ENCODE results near the gene TTC23.

TTC23 gene

DNA sequence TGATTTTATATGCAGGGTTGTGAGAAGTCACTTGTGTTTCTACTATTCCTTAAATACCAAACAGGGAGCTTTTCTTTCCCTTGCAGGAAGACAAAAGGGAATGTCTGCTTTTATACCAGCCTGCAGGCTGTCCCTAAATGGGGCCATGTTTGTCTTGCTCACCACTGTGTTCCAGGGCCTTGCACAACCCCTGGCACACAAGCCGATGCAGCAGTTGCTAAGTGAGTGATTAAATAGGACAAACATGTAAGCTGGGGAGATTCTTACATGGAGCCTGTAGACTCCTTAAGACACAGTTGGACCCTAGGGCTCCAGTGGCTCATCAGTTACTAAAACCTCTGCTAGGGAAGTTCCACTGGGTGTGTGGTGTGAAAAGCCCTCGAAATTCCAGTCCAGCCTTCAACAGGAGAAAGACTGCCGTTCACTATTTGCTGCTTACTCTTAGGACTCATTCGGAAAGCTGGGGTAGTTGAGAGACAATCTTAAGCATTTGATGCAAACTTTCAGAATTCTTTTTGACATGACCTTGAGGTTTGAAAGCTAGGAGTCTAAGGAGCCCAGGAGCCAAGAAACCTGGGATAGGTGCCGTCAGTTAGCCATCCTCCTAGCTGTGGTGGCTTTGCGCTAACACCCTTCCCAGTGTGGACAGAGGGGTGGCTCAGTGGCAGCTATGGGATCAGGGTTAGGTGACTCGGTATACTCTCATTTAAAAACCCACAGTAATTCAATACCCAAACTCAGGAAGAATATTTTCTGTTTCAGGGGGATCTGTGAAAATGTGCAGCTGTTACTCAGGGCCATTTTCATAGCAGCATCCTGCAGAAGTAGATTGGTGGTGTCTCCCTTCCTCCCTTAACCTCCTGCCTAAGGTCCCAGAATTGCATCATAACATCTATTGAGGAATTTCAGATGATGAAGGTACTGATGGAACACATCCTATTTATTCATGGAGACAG is 105.4 kb downstream of the TTC23 start:
- Histone ChIP-seq H3K27ac (ENCODE audit: low read length) (peak overlapping the region; percentile 19), H3K9me3 (ENCODE audit: control insufficient read depth in 1 of 2, low read length in 2 of 2) (no peaks in the 10 kb centered on the region), H3K36me3 (ENCODE audit: control insufficient read depth in 1 of 2, insufficient read depth in 2 of 2, low read length in 2 of 2) (peaks cover 0 to 3% of the 10 kb centered on the region in 2 donors), H3K27me3 (ENCODE audit: low read depth, low read length) (no peaks in the 10 kb centered on the region), H3K4me3 (ENCODE audit: low read depth in 1 of 2, low read length in 2 of 2) (peak overlapping the region in 1 of 2 donors; percentile 10), H3K4me1 (ENCODE audit: control insufficient read depth in 1 of 2, insufficient read depth in 2 of 2, low read length in 2 of 2) (peaks cover 0 to 32% of the 10 kb centered on the region in 2 donors)

GRCh38 chr15:99143242-99143641 is 106.1 kb downstream of the TTC23 start:
- Histone ChIP-seq H3K4me3 (ENCODE audit: low read depth in 1 of 2, low read length in 2 of 2) (no peak overlapping the region), H3K9me3 (ENCODE audit: control insufficient read depth in 1 of 2, low read length in 2 of 2) (no peaks in the 10 kb centered on the region), H3K27ac (ENCODE audit: low read length) (peak overlapping the region; percentile 52), H3K27me3 (ENCODE audit: low read depth, low read length) (no peaks in the 10 kb centered on the region), H3K36me3 (ENCODE audit: control insufficient read depth in 1 of 2, insufficient read depth in 2 of 2, low read length in 2 of 2) (peaks cover 0 to 7% of the 10 kb centered on the region in 2 donors), H3K4me1 (ENCODE audit: control insufficient read depth in 1 of 2, insufficient read depth in 2 of 2, low read length in 2 of 2) (peaks cover 0 to 31% of the 10 kb centered on the region in 2 donors)

- H3K36me3 ChIP-seq (ENCODE audit: control insufficient read depth in 1 of 2, insufficient read depth in 2 of 2, low read length in 2 of 2) = peaks cover 2 to 8% of the 10 kb centered on the region in 2 donors
- no peaks in the 10 kb centered on the region for H3K9me3 ChIP-seq (ENCODE audit: control insufficient read depth in 1 of 2, low read length in 2 of 2)
- no peaks in the 10 kb centered on the region for H3K27me3 ChIP-seq (ENCODE audit: low read depth, low read length)
- H3K4me3 ChIP-seq (ENCODE audit: low read depth in 1 of 2, low read length in 2 of 2) = no peak overlapping the region
- H3K4me1 ChIP-seq (ENCODE audit: control insufficient read depth in 1 of 2, insufficient read depth in 2 of 2, low read length in 2 of 2) = peaks cover 0 to 31% of the 10 kb centered on the region in 2 donors
- peak overlapping the region; percentile 52 for H3K27ac ChIP-seq (ENCODE audit: low read length)
Observed at GRCh38 chr15:99142562-99142961, 106.8 kb downstream of the TTC23 start.

- Histone ChIP-seq H3K36me3 (ENCODE audit: control insufficient read depth in 1 of 2, insufficient read depth in 2 of 2, low read length in 2 of 2) (peaks cover 4 to 14% of the 10 kb centered on the region in 2 donors), H3K9me3 (ENCODE audit: control insufficient read depth in 1 of 2, low read length in 2 of 2) (no peaks in the 10 kb centered on the region), H3K4me1 (ENCODE audit: control insufficient read depth in 1 of 2, insufficient read depth in 2 of 2, low read length in 2 of 2) (peaks cover 0 to 31% of the 10 kb centered on the region in 2 donors), H3K4me3 (ENCODE audit: low read depth in 1 of 2, low read length in 2 of 2) (no peak overlapping the region), H3K27me3 (ENCODE audit: low read depth, low read length) (no peaks in the 10 kb centered on the region), H3K27ac (ENCODE audit: low read length) (peak overlapping the region; percentile 52)
Observed at GRCh38 chr15:99141943-99142342, 107.4 kb downstream of the TTC23 start.

DNA sequence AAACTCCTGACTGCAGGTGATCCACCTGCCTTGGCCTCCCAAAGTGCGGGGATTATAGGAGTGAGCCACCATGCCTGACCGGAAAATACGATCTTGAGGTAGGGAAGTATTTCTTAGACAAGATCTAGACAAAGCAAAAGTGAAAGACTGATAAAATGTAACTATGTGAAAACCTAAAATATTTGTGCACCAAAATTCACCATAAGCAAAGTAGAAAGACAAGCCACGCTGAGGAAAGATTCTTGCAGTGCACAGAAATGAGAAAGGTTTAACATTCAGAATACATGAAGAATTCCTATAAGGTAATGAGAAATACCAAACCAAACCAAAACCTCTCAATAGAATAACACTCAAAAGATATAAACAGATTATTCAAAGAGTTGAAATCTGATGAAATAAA is 108.8 kb downstream of the TTC23 start:
- H3K9me3 ChIP-seq (ENCODE audit: control insufficient read depth in 1 of 2, low read length in 2 of 2) = no peaks in the 10 kb centered on the region
- H3K4me3 ChIP-seq (ENCODE audit: low read depth in 1 of 2, low read length in 2 of 2) = no peak overlapping the region
- peaks cover 8 to 25% of the 10 kb centered on the region in 2 donors for H3K36me3 ChIP-seq (ENCODE audit: control insufficient read depth in 1 of 2, insufficient read depth in 2 of 2, low read length in 2 of 2)
- no peak overlapping the region for H3K27ac ChIP-seq (ENCODE audit: low read length)
- H3K27me3 ChIP-seq (ENCODE audit: low read depth, low read length) = no peaks in the 10 kb centered on the region
- H3K4me1 ChIP-seq (ENCODE audit: control insufficient read depth in 1 of 2, insufficient read depth in 2 of 2, low read length in 2 of 2) = peaks cover 0 to 25% of the 10 kb centered on the region in 2 donors

DNA sequence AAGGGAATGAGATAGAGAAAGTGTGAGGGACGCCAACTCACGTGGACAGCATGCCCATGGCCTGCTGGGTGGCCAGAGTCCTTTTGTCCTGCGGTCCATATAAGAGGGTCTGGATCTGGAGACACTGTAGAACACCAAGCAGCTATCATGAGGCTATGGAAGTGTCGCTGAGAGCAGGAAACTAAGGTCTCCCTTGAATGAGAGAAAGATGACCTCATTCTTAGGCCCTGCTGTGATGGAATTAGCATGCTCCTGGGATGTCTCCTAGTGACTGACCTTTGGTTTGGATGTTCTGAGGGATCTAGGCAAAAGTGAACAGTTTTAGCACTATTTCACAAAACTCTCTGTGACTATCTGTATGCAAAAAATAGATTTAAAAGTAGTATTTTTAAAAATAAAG is 110.1 kb downstream of the TTC23 start:
- H3K9me3 ChIP-seq (ENCODE audit: control insufficient read depth in 1 of 2, low read length in 2 of 2) = no peaks in the 10 kb centered on the region
- H3K4me3 ChIP-seq (ENCODE audit: low read depth in 1 of 2, low read length in 2 of 2) = no peak overlapping the region
- H3K27ac ChIP-seq (ENCODE audit: low read length) = peak overlapping the region; percentile 28
- H3K27me3 ChIP-seq (ENCODE audit: low read depth, low read length) = no peaks in the 10 kb centered on the region
- peaks cover 8 to 28% of the 10 kb centered on the region in 2 donors for H3K36me3 ChIP-seq (ENCODE audit: control insufficient read depth in 1 of 2, insufficient read depth in 2 of 2, low read length in 2 of 2)
- peaks cover 0 to 32% of the 10 kb centered on the region in 2 donors for H3K4me1 ChIP-seq (ENCODE audit: control insufficient read depth in 1 of 2, insufficient read depth in 2 of 2, low read length in 2 of 2)

- no peaks in the 10 kb centered on the region for H3K9me3 ChIP-seq (ENCODE audit: control insufficient read depth in 1 of 2, low read length in 2 of 2)
- peaks cover 3 to 32% of the 10 kb centered on the region in 2 donors for H3K4me1 ChIP-seq (ENCODE audit: control insufficient read depth in 1 of 2, insufficient read depth in 2 of 2, low read length in 2 of 2)
- no peaks in the 10 kb centered on the region for H3K27me3 ChIP-seq (ENCODE audit: low read depth, low read length)
- no peak overlapping the region for H3K4me3 ChIP-seq (ENCODE audit: low read depth in 1 of 2, low read length in 2 of 2)
- H3K36me3 ChIP-seq (ENCODE audit: control insufficient read depth in 1 of 2, insufficient read depth in 2 of 2, low read length in 2 of 2) = peaks cover 8 to 33% of the 10 kb centered on the region in 2 donors
- H3K27ac ChIP-seq (ENCODE audit: low read length) = no peak overlapping the region
Observed at GRCh38 chr15:99138491-99138982, 110.8 kb downstream of the TTC23 start.

- Histone ChIP-seq H3K27ac (ENCODE audit: low read length) (no peak overlapping the region), H3K4me1 (ENCODE audit: control insufficient read depth in 1 of 2, insufficient read depth in 2 of 2, low read length in 2 of 2) (peaks cover 6 to 32% of the 10 kb centered on the region in 2 donors), H3K36me3 (ENCODE audit: control insufficient read depth in 1 of 2, insufficient read depth in 2 of 2, low read length in 2 of 2) (peaks cover 8 to 33% of the 10 kb centered on the region in 2 donors)
Observed at GRCh38 chr15:99137877-99138276, 111.5 kb downstream of the TTC23 start.

GRCh38 chr15:99137111-99137546 is 112.3 kb downstream of the TTC23 start:
- Histone ChIP-seq H3K27ac (ENCODE audit: low read length) (no peak overlapping the region), H3K36me3 (ENCODE audit: control insufficient read depth in 1 of 2, insufficient read depth in 2 of 2, low read length in 2 of 2) (peaks cover 8 to 39% of the 10 kb centered on the region in 2 donors), H3K27me3 (ENCODE audit: low read depth, low read length) (no peaks in the 10 kb centered on the region), H3K4me1 (ENCODE audit: control insufficient read depth in 1 of 2, insufficient read depth in 2 of 2, low read length in 2 of 2) (peaks cover 7 to 35% of the 10 kb centered on the region in 2 donors), H3K9me3 (ENCODE audit: control insufficient read depth in 1 of 2, low read length in 2 of 2) (no peaks in the 10 kb centered on the region), H3K4me3 (ENCODE audit: low read depth in 1 of 2, low read length in 2 of 2) (no peak overlapping the region)

More at GRCh38 chr15:99137877-99138276, 111.5 kb downstream of the TTC23 start:
- Histone ChIP-seq H3K9me3 (ENCODE audit: control insufficient read depth in 1 of 2, low read length in 2 of 2) (no peaks in the 10 kb centered on the region), H3K27me3 (ENCODE audit: low read depth, low read length) (no peaks in the 10 kb centered on the region), H3K4me3 (ENCODE audit: low read depth in 1 of 2, low read length in 2 of 2) (no peak overlapping the region)

DNA sequence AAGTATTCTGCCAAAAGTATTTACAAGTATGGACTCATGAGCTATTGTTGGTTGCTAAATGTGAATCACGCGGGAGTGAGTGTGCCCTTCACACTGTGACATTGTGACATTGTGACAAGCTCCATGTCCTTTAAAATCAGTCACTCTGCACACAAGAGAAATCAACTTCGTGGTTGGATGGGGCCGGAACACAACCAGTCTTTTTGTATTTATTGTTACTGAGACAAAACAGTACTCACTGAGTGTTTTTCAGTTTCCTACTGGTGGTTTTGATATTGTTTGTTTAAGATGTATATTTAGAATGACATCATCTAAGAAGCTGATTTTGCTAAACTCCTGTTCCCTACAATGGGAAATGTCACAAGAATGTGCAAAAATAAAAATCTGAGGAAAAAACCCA is 114.2 kb downstream of the TTC23 start:
- H3K4me1 ChIP-seq (ENCODE audit: control insufficient read depth in 1 of 2, insufficient read depth in 2 of 2, low read length in 2 of 2) = peaks cover 7 to 48% of the 10 kb centered on the region in 2 donors
- H3K27ac ChIP-seq (ENCODE audit: low read length) = peak overlapping the region; percentile 61
- H3K27me3 ChIP-seq (ENCODE audit: low read depth, low read length) = no peaks in the 10 kb centered on the region
- no peak overlapping the region for H3K4me3 ChIP-seq (ENCODE audit: low read depth in 1 of 2, low read length in 2 of 2)
- peaks cover 9 to 53% of the 10 kb centered on the region in 2 donors for H3K36me3 ChIP-seq (ENCODE audit: control insufficient read depth in 1 of 2, insufficient read depth in 2 of 2, low read length in 2 of 2)
- no peaks in the 10 kb centered on the region for H3K9me3 ChIP-seq (ENCODE audit: control insufficient read depth in 1 of 2, low read length in 2 of 2)

DNA sequence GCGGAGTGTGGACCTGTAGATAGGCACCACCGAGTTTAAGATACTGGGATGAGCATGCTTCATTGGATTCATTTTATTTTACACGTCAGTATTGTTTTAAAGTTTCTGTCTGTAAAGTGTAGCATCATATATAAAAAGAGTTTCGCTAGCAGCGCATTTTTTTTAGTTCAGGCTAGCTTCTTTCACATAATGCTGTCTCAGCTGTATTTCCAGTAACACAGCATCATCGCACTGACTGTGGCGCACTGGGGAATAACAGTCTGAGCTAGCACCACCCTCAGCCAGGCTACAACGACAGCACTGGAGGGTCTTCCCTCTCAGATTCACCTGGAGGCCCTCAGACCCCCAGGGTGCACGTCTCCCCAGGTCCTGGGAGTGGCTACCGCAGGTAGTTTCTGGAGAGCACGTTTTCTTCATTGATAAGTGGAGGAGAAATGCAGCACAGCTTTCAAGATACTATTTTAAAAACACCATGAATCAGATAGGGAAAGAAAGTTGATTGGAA is 115.0 kb downstream of the TTC23 start:
- Histone ChIP-seq H3K36me3 (ENCODE audit: control insufficient read depth in 1 of 2, insufficient read depth in 2 of 2, low read length in 2 of 2) (peaks cover 15 to 58% of the 10 kb centered on the region in 2 donors), H3K27ac (ENCODE audit: low read length) (peak overlapping the region; percentile 5), H3K9me3 (ENCODE audit: control insufficient read depth in 1 of 2, low read length in 2 of 2) (no peaks in the 10 kb centered on the region), H3K4me1 (ENCODE audit: control insufficient read depth in 1 of 2, insufficient read depth in 2 of 2, low read length in 2 of 2) (peaks cover 7 to 55% of the 10 kb centered on the region in 2 donors), H3K27me3 (ENCODE audit: low read depth, low read length) (no peaks in the 10 kb centered on the region), H3K4me3 (ENCODE audit: low read depth in 1 of 2, low read length in 2 of 2) (no peak overlapping the region)
